GM12878 (cell line): ENCODE results near the gene BEX3. TPM values are rescaled to one million over a fixed set of nuclear protein-coding genes. Genes with fewer than 3 reads are reported as not detected.
A peak's percentile ranks its signal among the peaks of the same experiment; 100 is the strongest.

Experiments
- ATAC-seq: fragments of 200-7000 bp; cut with Tn5 transposase; 3 replicates; pipeline ENCODE4 v1.9.1; 2020; ENCODE audit warnings: mild to moderate bottlenecking, moderate library complexity
- BruUV-seq: library from RNA; stranded (reverse); fragments of 400-500 nt; replicated peaks from 2 replicates; lab custom pipeline; 2021; lab: Mats Ljungman, UMichigan
- CTCF ChIA-PET: fragments of 300-600 bp; sonication (Branson Sonifier 250); formaldehyde crosslinking; extraction: SDS; loops from one replicate; lab custom pipeline; 2021; ENCODE audit warnings: inconsistent platforms; lab: Yijun Ruan, JAX
- POLR2A ChIA-PET: fragments of 350-600 bp; formaldehyde crosslinking; extraction: SDS; loops from one replicate; lab custom pipeline; 2021; ENCODE audit warnings: inconsistent platforms; lab: Charles Lee
- RAD21 ChIA-PET: fragments of 300-600 bp; sonication (Branson Sonifier 250); formaldehyde crosslinking; loops from one replicate; lab custom pipeline; 2023; ENCODE audit warnings: antibody characterized with exemption; ENCODE audit not compliant: unreplicated experiment; lab: Charles Lee
- SMC1A ChIA-PET: fragments of 300-600 bp; sonication (Branson Sonifier 250); formaldehyde crosslinking; loops from one replicate; lab custom pipeline; 2023; ENCODE audit not compliant: unreplicated experiment, uncharacterized antibody; lab: Charles Lee
- DNase-seq: peaks from one replicate; pipeline ENCODE4 v3.0.0-alpha.2; 2011; ENCODE audit warnings: low read depth, low spot score
- FAIRE-seq: peaks from 3 replicates; lab custom pipeline; 2011; peaks lifted over from hg19 to GRCh38; lab: Jason Lieb, UNC
- H2AFZ ChIP-seq: 2 replicates; pipeline ENCODE4 v1.6.0; 2011; ENCODE audit warnings: low read depth, low read length, control low read depth; ENCODE audit not compliant: control insufficient read depth
- H3K27ac ChIP-seq: 2 replicates; pipeline ENCODE4 v1.5.1; 2011; ENCODE audit warnings: control low read depth; ENCODE audit not compliant: control insufficient read depth, insufficient read depth
- H3K27me3 ChIP-seq, 2 experiments: replicated peaks in 1 of 2; 2 replicates each; pipeline versions ENCODE4 v1.6.0 to v1.6.1; 2011; ENCODE audit warnings: low read length in 1 of 2; ENCODE audit not compliant: control insufficient read depth in 2 of 2, insufficient read depth in 2 of 2
- H3K36me3 ChIP-seq, 2 experiments: 2 replicates each; pipeline ENCODE4 v1.5.1; 2011; ENCODE audit warnings: low read length in 1 of 2; ENCODE audit not compliant: control insufficient read depth in 2 of 2, insufficient read depth in 2 of 2
- H3K4me1 ChIP-seq: 2 replicates; pipeline ENCODE4 v1.6.1; 2011; ENCODE audit warnings: mild to moderate bottlenecking, low read length, moderate library complexity, mixed read lengths; ENCODE audit not compliant: control insufficient read depth, insufficient read depth
- H3K4me2 ChIP-seq: 2 replicates; pipeline ENCODE4 v1.6.0; 2011; ENCODE audit warnings: control low read depth; ENCODE audit not compliant: control insufficient read depth, insufficient read depth
- H3K4me3 ChIP-seq: fragments of 200-600 bp; sonication (generic); 2 replicates; pipeline ENCODE4 v1.5.1; 2016
- H3K79me2 ChIP-seq: 2 replicates; pipeline ENCODE4 v1.6.0; 2011; ENCODE audit warnings: low read length; ENCODE audit not compliant: control insufficient read depth, insufficient read depth
- H3K9ac ChIP-seq: 2 replicates; pipeline ENCODE4 v1.8.0; 2011; ENCODE audit warnings: low read length, control low read depth, mixed read lengths; ENCODE audit not compliant: control insufficient read depth, insufficient read depth
- H3K9me3 ChIP-seq: replicated peaks from 3 replicates; pipeline ENCODE4 v1.5.1; 2011; ENCODE audit warnings: mild to moderate bottlenecking, low read length; ENCODE audit not compliant: control insufficient read depth, insufficient read depth
- H4K20me1 ChIP-seq: 2 replicates; pipeline ENCODE4 v1.6.0; 2011; ENCODE audit not compliant: control insufficient read depth, insufficient read depth
- CBFB ChIP-seq: IDR thresholded peaks from 2 replicates; pipeline ENCODE4 v1.6.1; 2016; ENCODE audit warnings: antibody characterized with exemption, low read depth
- CHD2 ChIP-seq: IDR thresholded peaks from 2 replicates; pipeline ENCODE4 v1.6.1; 2011; ENCODE audit warnings: low read depth, low read length, improper control_type of control experiment, borderline replicate concordance
- CTCF ChIP-seq, 3 experiments: IDR thresholded peaks in 2 of 3; conservative IDR thresholded peaks in 1 of 3; 2 replicates each; pipeline ENCODE4 v1.5.1; 2011; ENCODE audit warnings: low read depth in 3 of 3, low read length in 3 of 3, mild to moderate bottlenecking in 3 of 3, control low read depth in 2 of 3, moderate library complexity in 2 of 3, inconsistent platforms in 1 of 3, mixed read lengths in 1 of 3; ENCODE audit not compliant: control insufficient read depth in 2 of 3, insufficient read depth in 1 of 3; ENCODE audit errors: extremely low read depth in 1 of 3
- ELK1 ChIP-seq: IDR thresholded peaks from 2 replicates; pipeline ENCODE4 v1.6.1; 2012; ENCODE audit warnings: low read depth, low read length, improper control_type of control experiment
- EP300 ChIP-seq, 2 experiments: fragments of 150-350 bp in 1 of 2; IDR thresholded peaks; 2 replicates each; pipeline ENCODE4 v1.6.1; 2011 to 2012; ENCODE audit warnings: low read depth in 2 of 2, low read length in 2 of 2, borderline replicate concordance in 1 of 2, improper control_type of control experiment in 1 of 2, inconsistent platforms in 1 of 2; ENCODE audit not compliant: control insufficient read depth in 1 of 2
- ESRRA ChIP-seq: IDR thresholded peaks from 2 replicates; pipeline ENCODE4 v1.6.1; 2012; ENCODE audit warnings: mild to moderate bottlenecking, low read length, improper control_type of control experiment
- FOXM1 ChIP-seq: IDR thresholded peaks from 2 replicates; pipeline ENCODE4 v1.6.1; 2012; ENCODE audit warnings: low read depth, mild to moderate bottlenecking, inconsistent platforms, low read length, moderate library complexity
- GATAD2B ChIP-seq: fragments of 450-650 bp; conservative IDR thresholded peaks from 2 replicates; pipeline ENCODE4 v1.6.1; 2017; ENCODE audit warnings: low read depth, mild to moderate bottlenecking, moderate library complexity
- HDAC2 ChIP-seq: fragments of 200-600 bp; sonication (generic); IDR thresholded peaks from 2 replicates; pipeline ENCODE4 v1.6.1; 2017
- IKZF1 ChIP-seq: fragments of 450-650 bp; conservative IDR thresholded peaks from 2 replicates; pipeline ENCODE4 v1.6.1; 2017; ENCODE audit warnings: antibody characterized with exemption, mild to moderate bottlenecking
- JUNB ChIP-seq: IDR thresholded peaks from 2 replicates; pipeline ENCODE4 v1.6.1; 2016; ENCODE audit warnings: antibody characterized with exemption, mild to moderate bottlenecking
- NR2C2 ChIP-seq: IDR thresholded peaks from 2 replicates; pipeline ENCODE4 v1.6.1; 2011; ENCODE audit warnings: borderline replicate concordance, low read depth; ENCODE audit not compliant: control insufficient read depth, insufficient read length
- NRF1 ChIP-seq: conservative IDR thresholded peaks from 2 replicates; pipeline ENCODE4 v1.6.1; 2011; ENCODE audit warnings: mild to moderate bottlenecking, low read depth, low read length, improper control_type of control experiment
- RAD21 ChIP-seq: IDR thresholded peaks from 2 replicates; pipeline ENCODE4 v1.6.1; 2011; ENCODE audit warnings: mild to moderate bottlenecking, low read depth, low read length, moderate library complexity; ENCODE audit not compliant: insufficient read depth
- REST ChIP-seq: IDR thresholded peaks from 2 replicates; pipeline ENCODE4 v1.6.1; 2012; ENCODE audit warnings: mild to moderate bottlenecking, low read depth, low read length
- SMARCA5 ChIP-seq: fragments of 450-650 bp; IDR thresholded peaks from 2 replicates; pipeline ENCODE4 v1.6.1; 2017; ENCODE audit warnings: mild to moderate bottlenecking
- SMC3 ChIP-seq: IDR thresholded peaks from 2 replicates; pipeline ENCODE4 v1.6.1; 2011; ENCODE audit warnings: low read length, improper control_type of control experiment, borderline replicate concordance
- TCF3 ChIP-seq: IDR thresholded peaks from 2 replicates; pipeline ENCODE4 v1.6.1; 2012; ENCODE audit warnings: low read depth, mild to moderate bottlenecking, low read length, borderline replicate concordance; ENCODE audit not compliant: insufficient read depth
- WRNIP1 ChIP-seq: IDR thresholded peaks from 2 replicates; pipeline ENCODE4 v1.6.1; 2011; ENCODE audit warnings: low read depth, low read length, improper control_type of control experiment, borderline replicate concordance
- WGBS: methylation state at CpG from one replicate; pipeline ENCODE4 v1.1.6; 2016; ENCODE audit warnings: low lambda C conversion rate; ENCODE audit not compliant: insufficient replicate concordance, insufficient coverage; ENCODE audit errors: missing lambda C conversion rate; 5-methylcytosine and 5-hydroxymethylcytosine counted together
- in situ Hi-C: fragments of 300-500 bp; cut with MboI; formaldehyde crosslinking; loops from 9 replicates; pipeline ENCODE4 v1.14.3; 2018; ENCODE audit warnings: mixed read lengths
- intact Hi-C: fragments of 100-400 bp; cut with micrococcal nuclease; formaldehyde crosslinking; loops from one replicate; pipeline ENCODE4 v1.14.2; 2022; ENCODE audit not compliant: unreplicated experiment
- polyA plus RNA-seq, 11 experiments: library from polyadenylated mRNA; depleted of rRNA in 4 of 11; unstranded in 6 of 11; stranded (reverse) in 5 of 11; fragments of >200 nt; fragmentation: Nextera tagmentation in 4 of 11; fragmentation: Illumina TruSeq in 1 of 11; extraction: Ambion mirVana in 4 of 11; extraction: Trizol in 1 of 11; gene quantifications; 1 replicate in 1 of 11; 2 replicates in 10 of 11; pipeline versions ENCODE4 v1.2.1 to v1.2.3, GENCODE V29; 2011 to 2016; ENCODE audit warnings: inconsistent platforms in 2 of 11, missing spikeins in 2 of 11, low read depth in 1 of 11
- total RNA-seq, 4 experiments: library from RNA; depleted of rRNA in 3 of 4; stranded (reverse); fragments of >200 nt in 3 of 4; fragmentation: Illumina TruSeq in 1 of 4; extraction: Trizol in 1 of 4; gene quantifications; 2 replicates each; pipeline versions ENCODE4 v1.2.1 to v1.2.3, GENCODE V29; 2013 to 2021

The BEX3 gene
- total and polyA plus RNA-seq, 10 of the 15 experiments (the other 5 are each of a cell fraction or from before 2014, with no cell fraction given): 1.3 to 1.5 TPM; not detected in 8

GRCh38 chrX:103343105-103343504, 33.2 kb upstream of the BEX3 start:
- Histone ChIP-seq H3K27me3 (no peaks in the 10 kb centered on the region; a peak in 1 of 4 replicates), H3K9me3 (no peaks in the 10 kb centered on the region), H3K4me3 (no peak overlapping the region), H2AFZ (no peak overlapping the region; the same call in 1 of the 2 replicates), H3K4me2 (no peak overlapping the region), H4K20me1 (no peaks in the 10 kb centered on the region), H3K27ac (no peak overlapping the region), H3K9ac (no peak overlapping the region), H3K36me3 (no peaks in the 10 kb centered on the region), H3K4me1 (no peaks in the 10 kb centered on the region), H3K79me2 (no peaks in the 10 kb centered on the region)
- ATAC-seq: peak; percentile 76
- WGBS: 0% methylated on average over 2 of the region's 2 CpGs
- intact Hi-C loops: loop anchor here (1.0 to 10.0 kb wide), 2 partner anchors 121 to 472 kb away; no protein-coding TSS in a partner anchor
- no peak for DNase-seq
- in situ Hi-C loops: loop anchor here (10.0 kb wide), 1 partner anchor 122 kb away; no protein-coding TSS in a partner anchor
- ChIA-PET CTCF (interaction anchor here (1.0 to 1.1 kb wide), 4 partner anchors 43 to 144 kb away, joined by 3 to 8 read pairs (median 4); no protein-coding TSS in a partner anchor), SMC1A (no interaction called here), POLR2A (no interaction called here), RAD21 (interaction anchor here (0.7 to 0.9 kb wide), 2 partner anchors 122 to 673 kb away, joined by 3 read pairs; no protein-coding TSS in a partner anchor)
- peak; percentile 72 for FAIRE-seq
- no TSS peak for BruUV-seq
- TF ChIP-seq HDAC2 (no peak), CHD2 (no peak), RAD21 (peak; percentile 46; the same call in 1 of the 2 replicates), IKZF1 (no peak), ESRRA (no peak), SMARCA5 (no peak), NRF1 (no peak), CBFB (no peak), WRNIP1 (no peak), SMC3 (peak; percentile 49; the same call in 1 of the 2 replicates), NR2C2 (no peak), EP300 (IDR thresholded peaks at IDR 0.05; ENCODE audit: borderline replicate concordance in 1 of 2, control insufficient read depth in 1 of 2, low read depth in 2 of 2, low read length in 2 of 2) (no peak), GATAD2B (no peak), REST (no peak), FOXM1 (no peak), CTCF (IDR thresholded peaks at IDR 0.05 in 2 of 3, conservative IDR thresholded peaks at IDR 0.05 in 1 of 3; ENCODE audit: control insufficient read depth in 2 of 3, extremely low read depth in 1 of 3, insufficient read depth in 1 of 3, low read depth in 3 of 3, low read length in 3 of 3) (peak; percentile 48 to 70 (median 62); a peak in 5 of 6 replicates), TCF3 (no peak), ELK1 (no peak), JUNB (no peak)
